Body of pancreas (tissue), 4 donors: ENCODE measurements around the gene GALNTL6. TPM values are rescaled to one million over a fixed set of nuclear protein-coding genes. Genes with fewer than 3 reads are reported as not detected.

Experiments used
- ATAC-seq: fragments of 150-250 bp; one replicate; pipeline ENCODE4 v1.9.1; 2016
- DNase-seq, 4 donors: peaks; one replicate each; pipeline ENCODE4 v3.0.0-alpha.2; 2019
- H3K27ac ChIP-seq, 4 donors: fragments of 200-600 bp; sonication (generic); 1 replicate in 3 of 4; 2 replicates in 1 of 4; pipeline versions ENCODE4 v1.5.1 to v1.6.1; 2016 to 2019; ENCODE audit warnings: mild to moderate bottlenecking in 1 of 4, mixed read lengths in 1 of 4, moderate library complexity in 1 of 4
- H3K27me3 ChIP-seq, 2 donors: fragments of 200-600 bp; sonication (generic); one replicate each; pipeline ENCODE4 v1.6.0; 2016; ENCODE audit warnings: mild to moderate bottlenecking in 1 of 2
- H3K36me3 ChIP-seq, 2 donors: fragments of 200-600 bp; sonication (generic); replicated peaks in 1 of 2; 2 replicates each; pipeline ENCODE4 v1.5.1; 2016; ENCODE audit warnings: low read depth in 2 of 2; ENCODE audit not compliant: insufficient read depth in 1 of 2
- H3K4me1 ChIP-seq: fragments of 200-600 bp; sonication (generic); one replicate; pipeline ENCODE4 v1.6.0; 2016
- H3K4me3 ChIP-seq, 2 donors: fragments of 200-600 bp; sonication (generic); 1 replicate in 1 of 2; 2 replicates in 1 of 2; pipeline ENCODE4 v1.5.1; 2016 to 2019
- H3K9me3 ChIP-seq, 3 donors: fragments of 200-600 bp; sonication (generic); 1 replicate in 2 of 3; 2 replicates in 1 of 3; pipeline ENCODE4 v1.5.1; 2016
- CTCF ChIP-seq, 7 experiments: fragments of 450-650 bp in 4 of 7; fragments of 200-600 bp in 3 of 7; sonication (generic) in 3 of 7; IDR thresholded peaks; one replicate each; pipeline ENCODE4 v1.5.1; 2016 to 2019; ENCODE audit warnings: antibody characterized with exemption in 7 of 7
- POLR2A ChIP-seq, 3 donors: fragments of 450-650 bp; IDR thresholded peaks; one replicate each; pipeline ENCODE4 v1.6.1; 2016; ENCODE audit warnings: antibody characterized with exemption in 3 of 3, mild to moderate bottlenecking in 2 of 3
- WGBS, 2 donors: methylation state at CpG; one replicate each; pipeline ENCODE4 v1.1.5; 2017; 5-methylcytosine and 5-hydroxymethylcytosine counted together
- intact Hi-C: fragments of 100-400 bp; cut with DNase I; formaldehyde crosslinking; loops from one replicate; pipeline ENCODE4 v1.15.1; 2023
- total RNA-seq, 2 donors: library from RNA; depleted of rRNA; stranded (reverse); fragments of >200 nt; gene quantifications; one replicate each; pipeline ENCODE4 v1.1.0, GENCODE V29; 2016

Gene GALNTL6
- total RNA-seq = under 1 TPM in 1 of 2 donors, not detected in 1; 0.26 TPM

GRCh38 chr4:171812665-171813525 lies at the start of gene GALNTL6:
GALNTL6 (plus strand) TSS chr4:171813404.
- intact Hi-C loops = no loop called here
- TF ChIP-seq POLR2A (IDR thresholded peaks at IDR 0.05) (no peak), CTCF (IDR thresholded peaks at IDR 0.05) (no peak)

DNA sequence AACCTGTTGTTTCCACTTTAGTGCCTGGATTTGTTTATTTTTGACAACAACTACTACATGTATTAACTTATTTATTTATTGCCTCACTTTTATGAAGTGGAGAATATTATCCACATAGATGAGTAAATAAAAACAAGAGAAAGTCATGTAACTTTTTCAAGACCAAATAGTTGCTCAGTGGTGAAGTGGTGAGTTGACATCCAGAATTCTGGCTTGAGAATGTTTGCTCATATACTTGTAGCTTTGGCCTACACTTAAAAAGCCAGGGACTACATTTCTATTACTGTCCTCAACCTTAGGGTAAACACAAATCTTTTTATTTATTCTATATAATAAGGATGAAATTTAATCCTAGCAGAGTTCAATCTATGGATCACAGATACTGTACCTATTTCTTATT lies 47.7 kb upstream of the GALNTL6 start:
- no peak overlapping the region for H3K4me3 ChIP-seq
- H3K36me3 ChIP-seq = no peaks in the 10 kb centered on the region
- H3K27me3 ChIP-seq = no peaks in the 10 kb centered on the region
- intact Hi-C loops = no loop called here
- DNase-seq (no peak), ATAC-seq (no peak)
- H3K9me3 ChIP-seq = no peaks in the 10 kb centered on the region
- no peaks in the 10 kb centered on the region for H3K4me1 ChIP-seq
- TF ChIP-seq POLR2A (IDR thresholded peaks at IDR 0.05) = no peak
- no peak for TF ChIP-seq CTCF (IDR thresholded peaks at IDR 0.05)
- no peak overlapping the region for H3K27ac ChIP-seq

More at GRCh38 chr4:171812665-171813525, at the start of gene GALNTL6:
- Histone ChIP-seq H3K27me3 (peaks cover 0 to 11% of the 10 kb centered on the region in 2 donors), H3K4me1 (peaks cover 21% of the 10 kb centered on the region), H3K9me3 (no peaks in the 10 kb centered on the region), H3K4me3 (peak within 1 kb of the TSS in 1 of 2 donors; percentile 11), H3K36me3 (no peaks in the 10 kb centered on the region), H3K27ac (no peak within 1 kb of the TSS)
- ATAC-seq (peak; percentile 53), DNase-seq (no peak)
- 1% methylated on average over 16 to 80 of the region's 83 CpGs for WGBS, 2 donors

DNA sequence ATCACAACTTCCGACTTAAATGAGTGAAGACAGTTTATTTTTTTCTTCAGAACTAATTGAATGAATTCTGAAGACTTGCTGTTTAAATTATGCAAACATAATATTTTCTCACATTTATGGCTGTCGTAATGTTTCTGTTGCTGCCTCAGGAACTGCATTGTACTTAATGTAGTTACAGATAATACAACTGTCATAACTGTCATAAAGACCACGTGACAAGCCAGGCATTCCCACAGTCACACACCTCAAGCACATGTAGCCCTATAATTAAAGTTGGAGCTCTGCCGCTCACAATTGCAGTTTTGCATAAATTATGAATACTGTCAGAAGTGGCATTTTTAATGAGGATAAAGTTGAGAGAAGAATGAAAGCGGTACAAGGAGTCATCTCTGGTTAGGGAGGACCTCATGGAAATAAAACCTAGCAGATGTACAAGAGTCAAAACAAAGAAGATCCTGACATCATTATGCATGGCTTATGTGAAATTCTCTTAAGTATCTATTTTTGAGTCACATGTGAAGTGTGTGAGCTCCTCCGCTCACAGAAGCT lies 38.5 kb upstream of the GALNTL6 start:
- 64 to 66% methylated on average over 6 of the region's 6 CpGs for WGBS, 2 donors
- DNase-seq (no peak), ATAC-seq (no peak)
- Histone ChIP-seq H3K4me1 (no peaks in the 10 kb centered on the region), H3K27ac (no peak overlapping the region), H3K4me3 (no peak overlapping the region), H3K9me3 (no peaks in the 10 kb centered on the region), H3K27me3 (no peaks in the 10 kb centered on the region), H3K36me3 (no peaks in the 10 kb centered on the region)
- intact Hi-C loops = no loop called here
- TF ChIP-seq POLR2A (IDR thresholded peaks at IDR 0.05) (no peak), CTCF (IDR thresholded peaks at IDR 0.05) (no peak)

DNA sequence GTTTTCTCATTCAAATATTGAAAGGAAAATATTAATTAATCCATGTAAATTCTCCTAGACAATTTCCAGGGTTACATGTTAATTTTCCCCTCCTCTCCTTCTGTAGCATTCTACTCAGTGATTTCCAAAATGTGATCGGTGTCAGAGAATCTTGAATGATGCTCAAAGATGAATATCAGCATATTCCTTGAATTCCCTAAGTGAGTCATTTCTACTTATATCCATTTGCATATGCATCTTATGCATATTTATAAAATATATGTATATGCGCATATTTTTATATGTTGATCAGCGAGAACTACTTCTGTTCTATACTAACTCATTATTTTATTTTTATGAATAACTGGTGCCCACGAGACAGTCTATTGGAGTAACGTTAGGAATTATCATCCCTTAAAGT lies 33.9 kb upstream of the GALNTL6 start:
- H3K27ac ChIP-seq = no peak overlapping the region
- TF ChIP-seq POLR2A (IDR thresholded peaks at IDR 0.05) (no peak), CTCF (IDR thresholded peaks at IDR 0.05) (no peak)
- ATAC-seq (no peak), DNase-seq (no peak)
- H3K9me3 ChIP-seq = no peaks in the 10 kb centered on the region
- WGBS, 2 donors = 73 to 79% methylated on average over 5 of the region's 5 CpGs
- H3K27me3 ChIP-seq = no peaks in the 10 kb centered on the region
- no peaks in the 10 kb centered on the region for H3K4me1 ChIP-seq
- intact Hi-C loops = no loop called here
- no peaks in the 10 kb centered on the region for H3K36me3 ChIP-seq
- no peak overlapping the region for H3K4me3 ChIP-seq
